GF-D8 (cell line): ENCODE measurements around the gene DOCK2.

ENCODE experiments used
- DNase-seq: peaks from one replicate; lab custom pipeline; 2025; lab: John Stamatoyannopoulos, UW

DOCK2 gene

GRCh38 chr5:169905017-169905416 is 267.9 kb downstream of the DOCK2 start:
- no peak for DNase-seq

DNA sequence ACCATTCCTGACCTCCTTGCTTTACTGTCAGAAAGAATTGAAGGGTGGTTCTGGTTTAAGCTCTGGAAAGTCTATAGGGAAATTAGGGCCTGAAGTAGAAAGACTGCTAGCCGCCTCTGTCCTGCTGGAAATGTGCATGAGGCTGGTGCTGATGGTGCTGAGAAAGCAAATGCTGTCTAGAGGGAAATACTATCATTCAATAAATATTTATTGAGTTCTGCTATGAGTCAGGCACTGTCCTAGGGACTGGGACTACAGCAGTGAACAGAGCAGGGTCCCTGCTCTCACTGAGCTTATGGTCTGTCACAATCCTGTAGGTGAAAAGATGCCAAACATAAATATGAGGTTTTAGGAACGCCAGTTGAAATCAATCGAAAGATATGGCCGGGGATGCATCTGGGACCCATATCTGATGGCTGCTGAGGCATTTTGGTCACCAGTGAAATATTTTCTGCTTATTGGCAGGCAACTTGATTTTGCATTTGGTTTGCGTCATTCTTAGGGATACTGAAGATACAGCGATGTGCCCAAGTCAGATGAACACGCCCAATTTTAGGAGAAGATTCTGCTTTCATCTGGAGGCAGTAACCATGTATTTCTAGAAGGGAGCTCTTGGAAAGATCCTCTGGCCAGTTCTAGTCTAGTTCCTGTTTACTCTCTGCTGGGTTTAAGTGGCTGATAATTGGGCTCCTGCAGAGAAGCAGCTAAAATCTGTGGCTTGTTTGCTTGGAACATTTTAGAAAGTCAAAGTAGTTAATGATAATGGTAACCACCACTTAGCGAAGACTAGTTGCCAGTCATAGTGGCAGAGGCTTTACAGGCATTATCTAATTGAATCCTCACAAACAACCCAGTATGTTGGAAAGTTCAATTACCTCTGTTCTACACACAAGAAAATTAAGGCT is 269.9 kb downstream of the DOCK2 start:
- no peak for DNase-seq

DNA sequence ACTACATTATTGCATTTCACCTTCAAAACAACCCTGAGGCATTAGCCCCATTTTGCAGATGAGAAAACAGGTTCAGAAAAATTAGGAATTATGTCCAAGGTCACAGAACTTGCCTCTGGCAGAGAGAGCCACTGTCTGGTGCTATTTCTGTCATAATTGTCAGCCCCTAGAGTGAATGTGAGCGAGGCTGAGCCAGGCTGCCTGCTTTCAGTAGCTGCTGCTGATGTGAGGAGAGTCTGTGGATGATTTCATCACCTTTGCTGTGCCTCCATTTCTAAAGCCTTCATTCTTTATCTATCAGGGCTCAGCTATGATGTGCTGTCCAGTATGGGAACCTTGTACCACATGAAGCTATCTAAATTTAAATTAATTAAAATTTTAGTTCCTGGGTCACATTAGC is 271.8 kb downstream of the DOCK2 start:
- no peak for DNase-seq

- DNase-seq, result no peak
These were observed 272.9 kb downstream of the DOCK2 start for GRCh38 chr5:169909945-169910344.

GRCh38 chr5:169910393-169910792 is 273.3 kb downstream of the DOCK2 start:
- no peak for DNase-seq

DNA sequence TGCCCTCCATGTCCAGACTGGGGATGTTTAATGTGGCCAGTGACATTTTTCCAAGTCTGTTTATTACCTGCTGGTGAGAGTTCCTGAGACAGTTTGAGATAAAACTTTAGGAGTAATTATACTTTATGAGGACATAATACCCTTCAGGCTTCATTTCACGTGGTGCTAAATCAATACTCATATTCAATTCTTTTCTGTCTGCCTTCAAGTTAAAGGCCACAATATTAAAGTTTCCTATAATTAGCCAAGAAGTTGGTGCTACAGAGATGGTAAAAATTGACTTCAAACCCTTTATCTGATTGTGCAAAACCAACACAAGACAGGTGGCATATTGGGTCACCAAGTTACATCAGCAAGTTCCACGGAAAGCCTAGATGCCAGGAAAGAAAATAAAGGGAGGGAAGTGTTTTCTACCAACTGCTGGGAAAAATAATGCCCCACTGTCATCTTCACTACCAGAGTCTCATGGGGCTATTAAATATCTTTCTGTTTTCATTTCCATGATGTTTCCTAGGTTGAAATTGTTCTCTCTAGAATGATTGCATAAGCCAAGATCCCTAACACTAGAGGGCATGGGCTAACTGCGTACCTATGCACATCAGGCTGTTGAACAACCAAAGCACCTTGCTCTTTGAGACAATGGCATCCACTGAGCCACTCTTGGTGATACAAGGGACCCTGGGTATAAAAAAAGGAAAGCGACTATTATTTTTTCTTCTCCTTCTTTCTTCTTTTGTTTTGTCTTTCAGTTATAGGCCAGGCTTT is 274.6 kb downstream of the DOCK2 start:
- DNase-seq, result no peak

- no peak for DNase-seq
These were observed 276.4 kb downstream of the DOCK2 start for GRCh38 chr5:169913479-169913878.

GRCh38 chr5:169914766-169915165 is 277.7 kb downstream of the DOCK2 start:
- DNase-seq, result no peak

GRCh38 chr5:169917500-169917899 is 280.4 kb downstream of the DOCK2 start:
- DNase-seq, result no peak

DNA sequence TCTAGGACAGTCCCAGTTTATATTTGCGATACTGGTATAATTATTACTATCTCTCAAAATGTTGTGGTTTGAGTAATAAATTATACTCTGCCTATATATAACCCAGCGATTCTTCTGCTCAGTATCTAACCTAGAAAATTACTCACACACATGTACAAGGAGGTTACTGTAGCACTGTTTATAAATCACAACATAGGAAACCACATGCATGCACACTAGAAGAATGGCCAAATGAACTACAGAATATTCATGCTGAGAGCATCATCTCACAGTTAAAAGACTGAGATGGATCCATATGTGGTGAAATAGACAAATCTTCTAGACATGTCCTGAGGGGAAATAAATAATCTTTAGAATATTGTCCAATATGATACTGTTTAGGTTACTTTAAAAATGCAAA is 281.2 kb downstream of the DOCK2 start:
- DNase-seq, result no peak

DNA sequence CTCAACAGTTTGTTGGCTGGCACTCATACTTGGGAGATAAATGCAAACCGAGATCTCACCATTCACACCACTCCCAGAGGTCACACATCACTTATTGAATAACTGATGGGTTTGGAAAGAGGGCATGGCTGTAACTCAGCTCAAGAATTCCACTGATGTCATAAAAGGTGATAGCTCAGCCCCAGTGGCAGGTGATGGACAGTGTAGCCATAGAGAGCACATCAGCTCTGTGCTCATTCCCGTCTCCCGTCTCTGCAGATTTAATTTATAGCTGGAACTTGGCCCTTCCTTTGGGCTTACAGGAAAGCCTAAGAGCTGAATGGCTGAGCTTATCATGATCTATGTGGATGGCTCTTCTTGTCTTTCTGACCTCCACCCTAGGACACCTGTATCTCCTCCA is 283.4 kb downstream of the DOCK2 start:
- DNase-seq, result no peak

DNA sequence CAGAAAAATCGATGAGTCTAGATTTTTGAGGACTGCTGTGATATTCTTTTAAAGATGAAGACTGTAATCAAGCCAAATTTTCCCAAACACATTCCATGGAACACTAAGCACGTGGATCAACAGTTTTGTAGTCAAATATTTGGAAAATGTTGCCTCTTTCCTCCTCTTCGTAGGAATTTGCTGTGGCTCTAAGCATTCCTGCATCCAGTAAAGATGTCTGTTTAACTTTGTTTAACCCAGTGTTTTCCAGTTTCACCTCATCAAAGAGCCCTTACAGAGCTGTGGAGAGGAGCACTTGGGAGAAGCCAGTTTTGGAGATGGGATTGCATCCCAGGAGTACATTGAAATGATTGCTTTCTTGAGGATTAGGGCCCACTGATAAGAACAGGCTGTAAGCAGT is 284.3 kb downstream of the DOCK2 start:
- DNase-seq, result no peak

- DNase-seq, result no peak
These were observed 284.9 kb downstream of the DOCK2 start for GRCh38 chr5:169921949-169922348.

DNA sequence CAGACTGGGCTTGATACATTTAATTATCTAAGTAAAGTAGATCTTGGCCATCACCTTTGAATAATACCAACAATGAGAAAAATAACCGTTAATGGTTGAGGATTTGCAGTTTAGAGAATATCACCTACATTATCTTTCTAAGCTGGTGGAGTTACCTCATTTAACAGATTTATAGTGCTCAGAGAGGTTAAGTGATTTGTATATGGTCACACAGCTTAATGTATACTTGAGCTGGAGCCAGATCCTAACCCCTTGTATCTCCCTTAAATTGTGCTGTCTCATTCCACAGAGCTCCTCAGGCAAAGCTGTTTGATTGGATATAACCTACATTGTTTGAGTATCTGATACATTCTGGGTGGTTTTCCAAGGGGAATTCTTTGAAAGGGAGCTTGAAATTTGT is 285.4 kb downstream of the DOCK2 start:
- no peak for DNase-seq

DNA sequence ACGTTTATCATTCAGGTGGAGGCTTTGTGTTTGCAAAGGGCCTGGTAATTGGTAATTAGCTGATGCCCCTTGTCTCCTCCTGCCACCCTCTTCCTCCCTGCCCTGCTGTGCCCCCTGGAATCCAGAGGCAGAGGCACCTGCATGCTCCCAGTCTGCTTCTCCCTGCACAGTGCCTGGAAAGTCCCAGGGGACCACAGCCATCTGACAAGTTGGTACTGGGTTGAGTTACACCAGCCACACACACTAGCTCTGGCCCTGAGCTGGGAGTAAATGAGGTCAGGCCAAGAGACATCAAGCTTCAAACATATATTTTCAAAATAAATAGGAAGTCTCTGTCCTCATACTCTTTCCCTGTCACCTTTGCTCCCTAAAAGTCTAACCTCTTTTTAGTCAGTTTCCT is 286.9 kb downstream of the DOCK2 start:
- no peak for DNase-seq

- DNase-seq, result no peak
These were observed 296.1 kb downstream of the DOCK2 start for GRCh38 chr5:169933127-169933526.

DNA sequence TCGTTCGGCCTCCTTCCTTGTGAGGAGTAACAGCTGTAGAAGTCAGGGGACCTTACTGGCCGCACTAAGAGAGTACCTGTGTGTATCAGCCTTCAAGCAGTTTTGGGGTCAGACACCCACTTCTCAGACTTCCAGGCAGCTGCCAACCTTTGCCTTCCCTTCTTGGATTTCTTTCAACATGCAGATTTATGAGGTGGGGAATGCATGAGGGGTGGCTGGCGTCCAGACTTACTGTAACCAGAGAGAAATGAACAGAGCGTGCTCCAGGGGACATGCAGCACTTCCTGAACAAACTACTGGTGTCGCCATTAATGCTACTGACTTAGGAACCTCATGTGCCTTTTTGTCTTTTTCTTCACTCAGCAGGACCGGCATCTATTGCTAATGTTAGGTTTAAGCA is 296.5 kb downstream of the DOCK2 start:
- DNase-seq, result no peak

GRCh38 chr5:169934990-169935389 is 297.9 kb downstream of the DOCK2 start:
- no peak for DNase-seq

GRCh38 chr5:169935762-169936161 is 298.7 kb downstream of the DOCK2 start:
- DNase-seq, result no peak

DNA sequence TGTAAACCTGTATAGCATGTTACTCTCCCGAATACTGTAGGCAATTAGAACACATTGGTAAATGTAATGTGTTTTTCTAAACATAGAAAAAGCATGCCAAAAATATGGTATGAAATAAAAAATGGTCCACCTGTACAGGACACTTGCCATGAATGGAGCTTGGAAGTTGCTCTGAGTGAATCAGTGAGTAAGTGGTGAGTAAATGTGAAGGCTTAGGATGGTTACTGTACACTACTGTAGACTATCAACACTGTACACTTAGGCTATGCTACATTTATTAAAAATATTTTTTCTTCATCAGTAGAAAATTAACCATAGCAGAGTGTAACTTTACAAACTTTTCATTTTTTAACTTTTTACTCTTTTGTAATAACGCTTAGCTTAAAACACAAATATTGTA is 301.4 kb downstream of the DOCK2 start:
- DNase-seq, result no peak

DNA sequence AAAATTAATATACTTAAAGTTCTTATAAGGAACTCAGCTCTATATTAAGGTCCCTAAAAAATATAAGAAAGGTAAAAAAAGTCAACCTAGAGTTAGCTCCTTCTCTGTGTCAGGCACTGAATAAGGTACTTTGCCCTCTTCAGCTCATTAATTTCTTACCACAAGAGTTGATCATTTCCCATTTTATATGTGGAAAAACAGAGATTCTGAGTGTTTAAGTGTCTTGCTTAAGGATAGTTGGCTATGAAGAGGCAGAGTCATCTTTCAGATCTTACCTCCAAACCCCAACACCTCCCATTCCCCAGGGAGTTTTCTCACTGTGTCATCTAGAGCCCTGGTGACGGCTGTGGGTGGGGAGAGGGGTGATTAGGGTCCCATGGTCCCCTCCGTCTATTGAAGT is 302.7 kb downstream of the DOCK2 start:
- DNase-seq, result no peak

GRCh38 chr5:169941542-169941941 is 304.5 kb downstream of the DOCK2 start:
- DNase-seq, result no peak

GRCh38 chr5:169942181-169942580 is 305.1 kb downstream of the DOCK2 start:
- no peak for DNase-seq
